ENCODE results near the gene COQ8B.

COQ8B gene

DNA sequence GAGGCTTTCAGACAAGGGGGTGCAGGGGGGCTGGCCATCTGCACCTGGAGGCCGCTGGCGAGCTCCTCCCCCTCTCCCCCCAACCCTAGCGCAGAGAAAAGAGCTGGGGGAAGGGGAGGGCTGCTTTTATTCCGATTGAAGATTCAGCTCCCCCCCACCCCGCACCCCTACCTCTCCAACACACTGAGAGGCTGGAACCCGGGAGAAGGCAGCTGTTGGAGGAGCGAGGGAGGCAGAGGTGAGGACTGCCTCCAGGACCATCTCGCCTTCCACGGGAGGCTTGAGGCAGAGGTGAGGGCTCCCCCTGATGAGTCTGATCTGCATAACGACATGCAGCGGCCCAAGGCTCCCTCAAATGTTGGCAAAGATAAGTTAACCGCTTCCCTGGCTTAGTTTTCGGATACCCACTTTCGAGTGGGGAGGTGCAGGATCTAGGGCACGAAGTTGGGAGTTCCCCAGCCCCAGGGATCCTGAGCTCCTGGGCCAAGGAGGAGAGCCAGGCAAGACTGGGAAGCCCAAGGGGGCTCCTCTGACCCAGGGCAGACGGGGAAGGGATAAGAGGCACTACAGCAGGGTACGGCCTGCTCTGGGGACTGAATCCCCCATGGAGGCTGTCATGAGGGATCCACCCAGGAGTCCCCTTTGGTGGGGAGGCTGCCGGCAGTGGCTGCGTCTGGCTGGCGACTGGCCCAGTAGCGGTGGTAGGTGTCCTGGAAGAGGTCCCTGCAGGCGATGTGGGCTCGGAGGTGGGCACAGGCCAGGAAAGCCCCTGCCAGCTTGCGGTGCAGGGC is 25.1 kb downstream of the COQ8B start:
- peak overlapping the region; percentile 86 for H3K27ac ChIP-seq (ENCODE audit: low read depth, low read length, poor library complexity, severe bottlenecking)
- H2AFZ ChIP-seq (ENCODE audit: low read length): no peak overlapping the region
- H3K36me3 ChIP-seq (ENCODE audit: insufficient read depth, low read length): no peaks in the 10 kb centered on the region
- H3K9ac ChIP-seq (ENCODE audit: low read length): peak overlapping the region; percentile 90
- no peaks in the 10 kb centered on the region for H3K79me2 ChIP-seq (ENCODE audit: insufficient read depth, low read length)
- H3K4me3 ChIP-seq (ENCODE audit: low read depth, low read length, poor library complexity, severe bottlenecking): peak overlapping the region; percentile 81
- H3K9me3 ChIP-seq (ENCODE audit: low read length): no peaks in the 10 kb centered on the region
- no peaks in the 10 kb centered on the region for H3K27me3 ChIP-seq (ENCODE audit: insufficient read depth, low read length)
- 0 out of 2 replicates have a peak, but pooled peaks cover 7% of the 10 kb centered on the region for H3F3A ChIP-seq (ENCODE audit: insufficient read depth, low read length)
- TF ChIP-seq, protein P1, sequence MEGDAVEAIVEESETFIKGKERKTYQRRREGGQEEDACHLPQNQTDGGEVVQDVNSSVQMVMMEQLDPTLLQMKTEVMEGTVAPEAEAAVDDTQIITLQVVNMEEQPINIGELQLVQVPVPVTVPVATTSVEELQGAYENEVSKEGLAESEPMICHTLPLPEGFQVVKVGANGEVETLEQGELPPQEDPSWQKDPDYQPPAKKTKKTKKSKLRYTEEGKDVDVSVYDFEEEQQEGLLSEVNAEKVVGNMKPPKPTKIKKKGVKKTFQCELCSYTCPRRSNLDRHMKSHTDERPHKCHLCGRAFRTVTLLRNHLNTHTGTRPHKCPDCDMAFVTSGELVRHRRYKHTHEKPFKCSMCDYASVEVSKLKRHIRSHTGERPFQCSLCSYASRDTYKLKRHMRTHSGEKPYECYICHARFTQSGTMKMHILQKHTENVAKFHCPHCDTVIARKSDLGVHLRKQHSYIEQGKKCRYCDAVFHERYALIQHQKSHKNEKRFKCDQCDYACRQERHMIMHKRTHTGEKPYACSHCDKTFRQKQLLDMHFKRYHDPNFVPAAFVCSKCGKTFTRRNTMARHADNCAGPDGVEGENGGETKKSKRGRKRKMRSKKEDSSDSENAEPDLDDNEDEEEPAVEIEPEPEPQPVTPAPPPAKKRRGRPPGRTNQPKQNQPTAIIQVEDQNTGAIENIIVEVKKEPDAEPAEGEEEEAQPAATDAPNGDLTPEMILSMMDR (IDR thresholded peaks at IDR 0.05; ENCODE audit: low read length): peak; percentile 13; the same call in 1 of the 2 replicates
- TF ChIP-seq EZH2 (IDR thresholded peaks at IDR 0.05; ENCODE audit: borderline replicate concordance, low read length): no peak
- H3K4me1 ChIP-seq (ENCODE audit: insufficient read depth, low read length, severe bottlenecking): peaks cover 40% of the 10 kb centered on the region
- H3K9me2 ChIP-seq (ENCODE audit: low read depth, low read length): no peaks in the 10 kb centered on the region
- no peaks in the 10 kb centered on the region for H4K20me1 ChIP-seq (ENCODE audit: insufficient read depth, low read length)
- peak overlapping the region; percentile 100 for H3K4me2 ChIP-seq (ENCODE audit: low read length)

- H3K79me2 ChIP-seq (ENCODE audit: insufficient read depth, low read length): no peaks in the 10 kb centered on the region
- no peaks in the 10 kb centered on the region for H3K9me2 ChIP-seq (ENCODE audit: low read depth, low read length)
- peaks cover 40% of the 10 kb centered on the region for H3K4me1 ChIP-seq (ENCODE audit: insufficient read depth, low read length, severe bottlenecking)
- H3K9me3 ChIP-seq (ENCODE audit: low read length): no peaks in the 10 kb centered on the region
- peak overlapping the region; percentile 90 for H3K9ac ChIP-seq (ENCODE audit: low read length)
- peak overlapping the region; percentile 81 for H3K4me3 ChIP-seq (ENCODE audit: low read depth, low read length, poor library complexity, severe bottlenecking)
- TF ChIP-seq, protein P1 (IDR thresholded peaks at IDR 0.05; ENCODE audit: low read length): no peak
- TF ChIP-seq EZH2 (IDR thresholded peaks at IDR 0.05; ENCODE audit: borderline replicate concordance, low read length): no peak
- no peaks in the 10 kb centered on the region for H3K27me3 ChIP-seq (ENCODE audit: insufficient read depth, low read length)
- H3K4me2 ChIP-seq (ENCODE audit: low read length): peak overlapping the region; percentile 100
- H4K20me1 ChIP-seq (ENCODE audit: insufficient read depth, low read length): no peaks in the 10 kb centered on the region
- H3F3A ChIP-seq (ENCODE audit: insufficient read depth, low read length): 0 out of 2 replicates have a peak, but pooled peaks cover 7% of the 10 kb centered on the region
- 0 out of 2 replicates have a peak overlapping the region, but pooled peaks have one; percentile 11 for H2AFZ ChIP-seq (ENCODE audit: low read length)
- H3K36me3 ChIP-seq (ENCODE audit: insufficient read depth, low read length): peaks cover 2% of the 10 kb centered on the region; the same call in 1 of the 2 replicates
- H3K27ac ChIP-seq (ENCODE audit: low read depth, low read length, poor library complexity, severe bottlenecking): peak overlapping the region; percentile 86
These were observed 25.8 kb downstream of the COQ8B start for GRCh38 chr19:40690693-40691420.

GRCh38 chr19:40690050-40690692 is 26.5 kb downstream of the COQ8B start, which contains the start of gene NUMBL:
Gene NUMBL (minus strand): TSS chr19:40690651. CDS start chr19:40690483, 168 bp downstream.
- H3K9me2 ChIP-seq (ENCODE audit: low read depth, low read length): no peaks in the 10 kb centered on the region
- H3F3A ChIP-seq (ENCODE audit: insufficient read depth, low read length): 0 out of 2 replicates have a peak, but pooled peaks cover 7% of the 10 kb centered on the region
- H3K36me3 ChIP-seq (ENCODE audit: insufficient read depth, low read length): peaks cover 8% of the 10 kb centered on the region; the same call in 1 of the 2 replicates
- 0 out of 2 replicates have a peak within 1 kb of the TSS, but pooled peaks have one; percentile 11 for H2AFZ ChIP-seq (ENCODE audit: low read length)
- peaks cover 40% of the 10 kb centered on the region for H3K4me1 ChIP-seq (ENCODE audit: insufficient read depth, low read length, severe bottlenecking)
- no peaks in the 10 kb centered on the region for H3K27me3 ChIP-seq (ENCODE audit: insufficient read depth, low read length)
- no peaks in the 10 kb centered on the region for H4K20me1 ChIP-seq (ENCODE audit: insufficient read depth, low read length)
- peak within 1 kb of the TSS; percentile 100 for H3K4me2 ChIP-seq (ENCODE audit: low read length)
- no peaks in the 10 kb centered on the region for H3K79me2 ChIP-seq (ENCODE audit: insufficient read depth, low read length)
- H3K27ac ChIP-seq (ENCODE audit: low read depth, low read length, poor library complexity, severe bottlenecking): peak within 1 kb of the TSS; percentile 86
- no peaks in the 10 kb centered on the region for H3K9me3 ChIP-seq (ENCODE audit: low read length)
- H3K4me3 ChIP-seq (ENCODE audit: low read depth, low read length, poor library complexity, severe bottlenecking): peak within 1 kb of the TSS; percentile 81
- TF ChIP-seq, protein P1 (IDR thresholded peaks at IDR 0.05; ENCODE audit: low read length): no peak
- TF ChIP-seq EZH2 (IDR thresholded peaks at IDR 0.05; ENCODE audit: borderline replicate concordance, low read length): no peak
- H3K9ac ChIP-seq (ENCODE audit: low read length): peak within 1 kb of the TSS; percentile 90

Data from OCI-LY1 (cell line).